Adrenal gland (tissue), 5 donors: ENCODE data around the gene CREBL2.

ENCODE experiments used
- CTCF ChIP-seq, 6 experiments: fragments of 450-650 bp in 4 of 6; fragments of 200-600 bp in 2 of 6; sonication (generic) in 1 of 6; IDR thresholded peaks; 1 replicate in 5 of 6; 2 replicates in 1 of 6; pipeline versions ENCODE4 v1.5.1 to v1.8.0; 2016 to 2021; ENCODE audit warnings: antibody characterized with exemption in 6 of 6, mild to moderate bottlenecking in 2 of 6, moderate library complexity in 1 of 6
- POLR2A ChIP-seq, 2 donors: fragments of 450-650 bp; IDR thresholded peaks; one replicate each; pipeline ENCODE4 v1.6.1; 2017; ENCODE audit warnings: antibody characterized with exemption in 2 of 2, mild to moderate bottlenecking in 2 of 2, moderate library complexity in 1 of 2
- donor health status: DM: no; HTN: no; CAD: no.

- TF ChIP-seq CTCF (IDR thresholded peaks at IDR 0.05) (no peak), POLR2A (IDR thresholded peaks at IDR 0.05) (no peak)
Observed at GRCh38 chr12:12562016-12562483, 49.6 kb upstream of the CREBL2 start.
